Fibroblast of peridontal ligament (primary cell): Measurements from ENCODE around the gene NEDD4L.

ENCODE experiments used
- DNase-seq: peaks from one replicate; pipeline ENCODE4 v3.0.0-alpha.2; 2010; ENCODE audit errors: extremely low read depth

The NEDD4L gene

GRCh38 chr18:58316396-58317342 is 272.6 kb downstream of the NEDD4L start:
- DNase-seq: no peak

- DNase-seq: no peak
These were observed 275.7 kb downstream of the NEDD4L start for GRCh38 chr18:58319719-58320118.

GRCh38 chr18:58320907-58321561 is 277.0 kb downstream of the NEDD4L start:
- no peak for DNase-seq

GRCh38 chr18:58321986-58322385 is 278.0 kb downstream of the NEDD4L start:
- DNase-seq: peak; percentile 85

GRCh38 chr18:58322464-58322863 is 278.4 kb downstream of the NEDD4L start:
- no peak for DNase-seq

GRCh38 chr18:58323866-58324762 is 280.1 kb downstream of the NEDD4L start:
- no peak for DNase-seq

GRCh38 chr18:58324824-58325480 is 280.9 kb downstream of the NEDD4L start:
- DNase-seq: peak; percentile 89

- peak; percentile 95 for DNase-seq
These were observed 281.5 kb downstream of the NEDD4L start for GRCh38 chr18:58325494-58325893.

GRCh38 chr18:58334061-58334460 is 290.0 kb downstream of the NEDD4L start:
- DNase-seq: no peak

GRCh38 chr18:58335223-58335622 is 291.2 kb downstream of the NEDD4L start:
- no peak for DNase-seq

- DNase-seq: no peak
These were observed 291.8 kb downstream of the NEDD4L start for GRCh38 chr18:58335821-58336220.

GRCh38 chr18:58336605-58337004 is 292.6 kb downstream of the NEDD4L start:
- peak; percentile 34 for DNase-seq

- DNase-seq: no peak
These were observed 293.3 kb downstream of the NEDD4L start for GRCh38 chr18:58337285-58337684.

GRCh38 chr18:58337686-58338085 is 293.7 kb downstream of the NEDD4L start:
- no peak for DNase-seq

- no peak for DNase-seq
These were observed 294.1 kb downstream of the NEDD4L start for GRCh38 chr18:58338141-58338540.

- DNase-seq: peak; percentile 23
These were observed 295.1 kb downstream of the NEDD4L start for GRCh38 chr18:58338961-58339592.

GRCh38 chr18:58339890-58340289 is 295.9 kb downstream of the NEDD4L start:
- no peak for DNase-seq

GRCh38 chr18:58341916-58342315 is 297.9 kb downstream of the NEDD4L start:
- no peak for DNase-seq

- DNase-seq: no peak
These were observed 300.1 kb downstream of the NEDD4L start for GRCh38 chr18:58344080-58344670.

GRCh38 chr18:58344861-58345463 is 300.9 kb downstream of the NEDD4L start:
- DNase-seq: no peak
